ENCODE data around the gene C2orf78.

The C2orf78 gene

DNA sequence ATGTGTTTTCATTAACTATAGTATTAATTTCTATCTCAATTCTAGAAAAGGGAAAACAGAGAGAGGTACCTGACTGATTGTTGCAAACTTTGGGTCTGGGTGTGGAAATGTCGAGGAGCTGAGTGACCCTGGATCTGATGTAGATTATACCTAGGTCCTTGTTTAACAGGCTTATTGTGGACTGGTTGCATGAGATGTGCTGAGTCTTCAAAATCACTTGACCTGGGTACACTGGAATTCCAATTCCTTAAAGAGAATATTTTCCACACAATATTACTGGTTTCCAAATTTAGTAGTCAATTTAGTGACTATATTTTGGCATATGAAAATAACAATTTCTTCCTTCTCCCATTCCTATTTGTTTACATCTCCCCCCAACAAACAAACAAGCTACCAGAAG, 17.6 kb upstream of the C2orf78 start:
- TF ChIP-seq TCF12 (IDR thresholded peaks at IDR 0.05; ENCODE audit: low read depth) (no peak), NFIC (IDR thresholded peaks at IDR 0.05) (no peak), EGR1 (IDR thresholded peaks at IDR 0.05) (no peak), RAD21 (IDR thresholded peaks at IDR 0.05; ENCODE audit: low read depth) (no peak), FOXM1 (IDR thresholded peaks at IDR 0.05; ENCODE audit: borderline replicate concordance, low read depth) (no peak), MAX (IDR thresholded peaks at IDR 0.05) (no peak), TEAD4 (IDR thresholded peaks at IDR 0.05) (no peak), CEBPB (IDR thresholded peaks at IDR 0.05) (no peak), CREB1 (IDR thresholded peaks at IDR 0.05; ENCODE audit: low read depth) (no peak), EP300 (IDR thresholded peaks at IDR 0.05; ENCODE audit: borderline replicate concordance) (no peak), USF1 (IDR thresholded peaks at IDR 0.05) (no peak), ZBTB7A (IDR thresholded peaks at IDR 0.05; ENCODE audit: low read depth) (no peak), YY1 (IDR thresholded peaks at IDR 0.05; ENCODE audit: low read depth) (no peak), TAF1 (IDR thresholded peaks at IDR 0.05; ENCODE audit: low read depth) (no peak)
- TF ChIP-seq, protein P1, sequence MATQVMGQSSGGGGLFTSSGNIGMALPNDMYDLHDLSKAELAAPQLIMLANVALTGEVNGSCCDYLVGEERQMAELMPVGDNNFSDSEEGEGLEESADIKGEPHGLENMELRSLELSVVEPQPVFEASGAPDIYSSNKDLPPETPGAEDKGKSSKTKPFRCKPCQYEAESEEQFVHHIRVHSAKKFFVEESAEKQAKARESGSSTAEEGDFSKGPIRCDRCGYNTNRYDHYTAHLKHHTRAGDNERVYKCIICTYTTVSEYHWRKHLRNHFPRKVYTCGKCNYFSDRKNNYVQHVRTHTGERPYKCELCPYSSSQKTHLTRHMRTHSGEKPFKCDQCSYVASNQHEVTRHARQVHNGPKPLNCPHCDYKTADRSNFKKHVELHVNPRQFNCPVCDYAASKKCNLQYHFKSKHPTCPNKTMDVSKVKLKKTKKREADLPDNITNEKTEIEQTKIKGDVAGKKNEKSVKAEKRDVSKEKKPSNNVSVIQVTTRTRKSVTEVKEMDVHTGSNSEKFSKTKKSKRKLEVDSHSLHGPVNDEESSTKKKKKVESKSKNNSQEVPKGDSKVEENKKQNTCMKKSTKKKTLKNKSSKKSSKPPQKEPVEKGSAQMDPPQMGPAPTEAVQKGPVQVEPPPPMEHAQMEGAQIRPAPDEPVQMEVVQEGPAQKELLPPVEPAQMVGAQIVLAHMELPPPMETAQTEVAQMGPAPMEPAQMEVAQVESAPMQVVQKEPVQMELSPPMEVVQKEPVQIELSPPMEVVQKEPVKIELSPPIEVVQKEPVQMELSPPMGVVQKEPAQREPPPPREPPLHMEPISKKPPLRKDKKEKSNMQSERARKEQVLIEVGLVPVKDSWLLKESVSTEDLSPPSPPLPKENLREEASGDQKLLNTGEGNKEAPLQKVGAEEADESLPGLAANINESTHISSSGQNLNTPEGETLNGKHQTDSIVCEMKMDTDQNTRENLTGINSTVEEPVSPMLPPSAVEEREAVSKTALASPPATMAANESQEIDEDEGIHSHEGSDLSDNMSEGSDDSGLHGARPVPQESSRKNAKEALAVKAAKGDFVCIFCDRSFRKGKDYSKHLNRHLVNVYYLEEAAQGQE (IDR thresholded peaks at IDR 0.05; ENCODE audit: low read depth) = no peak

GRCh38 chr2:73766994-73767393, 17.0 kb upstream of the C2orf78 start:
- TF ChIP-seq RAD21 (IDR thresholded peaks at IDR 0.05; ENCODE audit: low read depth) (no peak), CREB1 (IDR thresholded peaks at IDR 0.05; ENCODE audit: low read depth) (no peak), EGR1 (IDR thresholded peaks at IDR 0.05) (no peak), FOXM1 (IDR thresholded peaks at IDR 0.05; ENCODE audit: borderline replicate concordance, low read depth) (no peak), NFIC (IDR thresholded peaks at IDR 0.05) (no peak), EP300 (IDR thresholded peaks at IDR 0.05; ENCODE audit: borderline replicate concordance) (no peak), USF1 (IDR thresholded peaks at IDR 0.05) (no peak), CEBPB (IDR thresholded peaks at IDR 0.05) (no peak)
- TF ChIP-seq, protein P1 (IDR thresholded peaks at IDR 0.05; ENCODE audit: low read depth) = no peak

- TF ChIP-seq CEBPB (IDR thresholded peaks at IDR 0.05) (no peak), CREB1 (IDR thresholded peaks at IDR 0.05; ENCODE audit: low read depth) (no peak), ZBTB7A (IDR thresholded peaks at IDR 0.05; ENCODE audit: low read depth) (no peak), USF1 (IDR thresholded peaks at IDR 0.05) (no peak), FOXM1 (IDR thresholded peaks at IDR 0.05; ENCODE audit: borderline replicate concordance, low read depth) (no peak), RAD21 (IDR thresholded peaks at IDR 0.05; ENCODE audit: low read depth) (no peak), EP300 (IDR thresholded peaks at IDR 0.05; ENCODE audit: borderline replicate concordance) (no peak), EGR1 (IDR thresholded peaks at IDR 0.05) (no peak), TCF12 (IDR thresholded peaks at IDR 0.05; ENCODE audit: low read depth) (no peak), MAX (IDR thresholded peaks at IDR 0.05) (no peak), TEAD4 (IDR thresholded peaks at IDR 0.05) (no peak), YY1 (IDR thresholded peaks at IDR 0.05; ENCODE audit: low read depth) (no peak), TAF1 (IDR thresholded peaks at IDR 0.05; ENCODE audit: low read depth) (no peak), NFIC (IDR thresholded peaks at IDR 0.05) (no peak)
- TF ChIP-seq, protein P1 (IDR thresholded peaks at IDR 0.05; ENCODE audit: low read depth) = no peak
Observed at GRCh38 chr2:73770725-73771124, 13.3 kb upstream of the C2orf78 start.

GRCh38 chr2:73772819-73773218, 11.2 kb upstream of the C2orf78 start:
- TF ChIP-seq, protein P1 (IDR thresholded peaks at IDR 0.05; ENCODE audit: low read depth) = no peak
- TF ChIP-seq TCF12 (IDR thresholded peaks at IDR 0.05; ENCODE audit: low read depth) (no peak), NFIC (IDR thresholded peaks at IDR 0.05) (no peak), CREB1 (IDR thresholded peaks at IDR 0.05; ENCODE audit: low read depth) (no peak), EGR1 (IDR thresholded peaks at IDR 0.05) (no peak), ZBTB7A (IDR thresholded peaks at IDR 0.05; ENCODE audit: low read depth) (no peak), MAX (IDR thresholded peaks at IDR 0.05) (no peak), CEBPB (IDR thresholded peaks at IDR 0.05) (no peak)
